Measurements from ENCODE around the gene PGK2.
"Not testable (repeated sequence)": the region's sequence is repeated elsewhere in the genome, so short reads cannot be mapped to it uniquely, and the experiment has no call there.

PGK2 gene

DNA sequence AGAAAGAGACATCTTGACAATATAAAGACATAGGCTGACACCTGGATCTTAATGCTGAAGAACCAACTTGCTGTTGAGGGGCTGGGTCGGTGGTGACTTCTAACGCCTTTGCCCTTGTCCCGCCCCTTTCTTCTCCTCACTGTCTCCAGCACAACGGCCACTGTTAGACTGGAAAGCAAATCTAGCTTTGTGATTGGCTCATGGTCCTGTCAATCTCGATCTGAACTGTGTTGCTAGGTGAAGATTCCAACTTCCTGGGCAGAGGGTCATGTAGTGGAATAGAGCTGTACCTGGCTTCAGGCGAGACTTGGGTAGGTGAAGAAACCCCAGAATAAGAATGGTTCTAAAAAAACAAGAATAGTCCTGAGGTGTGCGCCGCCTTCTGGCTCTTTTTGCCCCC lies at the start of gene PGK2:
TSS of gene PGK2 (minus strand) at position 110 of the 400 bp plus-strand sequence. CDS start at position 12, 98 bp downstream.
- no peak for DNase-seq

DNA sequence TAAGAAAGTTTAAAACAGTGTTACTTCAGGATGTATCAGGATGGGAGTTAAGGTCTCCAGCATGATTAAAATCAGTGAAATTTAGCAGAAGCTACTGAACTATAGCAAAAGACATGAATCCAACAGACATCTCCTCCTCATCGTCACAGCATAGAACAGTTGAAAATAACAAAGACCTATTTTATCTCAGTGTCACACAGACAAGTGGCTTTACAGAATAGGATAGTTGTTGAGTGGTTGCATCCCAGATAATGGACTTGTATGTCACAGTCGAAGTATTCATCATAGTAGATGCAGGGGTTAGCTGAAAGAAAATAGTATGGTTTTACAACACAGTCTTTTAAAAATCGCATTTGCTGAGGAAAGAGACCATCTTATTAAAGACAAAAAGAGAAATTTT lies 48.1 kb upstream of the PGK2 start:
- DNase-seq, result no peak

- DNase-seq, result no peak
Measured at GRCh38 chr6:49833386-49833785, 46.3 kb upstream of the PGK2 start.

- no peak for DNase-seq
Measured at GRCh38 chr6:49826743-49827406, 39.8 kb upstream of the PGK2 start.

DNA sequence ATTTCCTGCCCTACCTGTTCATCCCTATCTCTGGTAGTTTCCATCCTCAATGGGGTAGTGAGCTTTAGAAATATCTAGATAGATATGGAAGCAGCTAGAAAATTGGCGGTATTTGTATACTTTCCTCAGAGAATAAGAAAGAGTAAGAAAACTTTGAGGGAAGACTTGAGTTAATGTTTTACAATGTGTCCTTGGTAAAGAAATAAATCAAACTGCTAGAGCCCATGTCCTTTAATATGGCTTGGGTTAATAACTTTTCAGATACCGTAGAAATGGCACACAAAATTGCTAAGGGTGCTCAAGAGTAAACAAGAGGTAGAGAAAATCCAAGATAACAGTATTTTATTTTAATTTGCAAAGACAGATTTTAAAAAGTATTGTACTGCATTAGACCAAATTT lies 28.1 kb upstream of the PGK2 start:
- no peak for DNase-seq

- no peak for DNase-seq
Measured at GRCh38 chr6:49813248-49813647, 26.2 kb upstream of the PGK2 start.

- DNase-seq, result no peak
Measured at GRCh38 chr6:49806145-49806544, 19.1 kb upstream of the PGK2 start.

- DNase-seq, result no peak
Measured at GRCh38 chr6:49805246-49805645, 18.2 kb upstream of the PGK2 start.

DNA sequence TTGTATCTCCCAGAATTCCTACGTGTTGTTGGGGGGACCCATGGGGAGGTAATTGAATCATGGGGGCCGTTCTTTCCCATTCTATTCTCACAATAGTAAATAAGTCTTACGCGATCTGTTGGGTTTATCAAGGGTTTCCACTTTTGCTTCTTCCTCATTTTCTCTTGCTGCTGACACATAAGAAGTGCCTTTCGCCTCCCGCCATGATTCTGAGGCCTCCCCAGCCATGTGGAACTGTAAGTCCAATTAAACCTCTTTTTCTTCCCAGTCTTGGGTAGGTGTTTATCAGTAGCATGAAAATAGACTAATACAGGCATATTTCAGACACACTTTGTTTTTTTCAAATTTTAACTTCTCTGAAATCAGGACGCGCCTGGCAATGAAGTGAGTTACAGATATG lies 14.4 kb upstream of the PGK2 start:
- no peak for DNase-seq

- no peak for DNase-seq
Measured at GRCh38 chr6:49799090-49799489, 12.0 kb upstream of the PGK2 start.

DNA sequence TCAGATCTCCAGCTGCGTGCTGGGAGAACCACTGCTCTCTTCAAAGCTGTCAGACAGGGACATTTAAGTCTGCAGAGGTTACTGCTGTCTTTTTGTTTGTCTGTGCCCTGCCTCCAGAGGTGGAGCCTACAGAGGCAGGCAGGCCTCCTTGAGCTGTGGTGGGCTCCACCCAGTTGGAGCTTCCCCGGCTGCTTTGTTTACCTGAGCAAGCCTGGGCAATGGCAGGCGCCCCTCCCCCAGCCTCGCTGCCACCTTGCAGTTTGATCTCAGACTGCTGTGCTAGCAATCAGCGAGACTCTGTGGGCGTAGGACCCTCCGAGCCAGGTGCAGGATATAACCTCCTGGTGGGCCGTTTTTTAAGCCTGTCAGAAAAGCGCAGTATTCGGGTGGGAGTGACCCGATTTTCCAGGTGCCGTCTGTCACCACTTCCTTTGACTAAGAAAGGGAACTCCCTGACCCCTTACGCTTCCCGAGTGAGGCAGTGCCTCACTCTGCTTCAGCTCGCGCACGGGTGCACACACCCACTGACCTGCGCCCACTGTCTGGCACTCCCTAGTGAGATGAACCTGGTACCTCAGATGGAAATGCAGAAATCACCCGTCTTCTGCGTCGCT lies 9.9 kb upstream of the PGK2 start:
- not testable (repeated sequence) for DNase-seq

DNA sequence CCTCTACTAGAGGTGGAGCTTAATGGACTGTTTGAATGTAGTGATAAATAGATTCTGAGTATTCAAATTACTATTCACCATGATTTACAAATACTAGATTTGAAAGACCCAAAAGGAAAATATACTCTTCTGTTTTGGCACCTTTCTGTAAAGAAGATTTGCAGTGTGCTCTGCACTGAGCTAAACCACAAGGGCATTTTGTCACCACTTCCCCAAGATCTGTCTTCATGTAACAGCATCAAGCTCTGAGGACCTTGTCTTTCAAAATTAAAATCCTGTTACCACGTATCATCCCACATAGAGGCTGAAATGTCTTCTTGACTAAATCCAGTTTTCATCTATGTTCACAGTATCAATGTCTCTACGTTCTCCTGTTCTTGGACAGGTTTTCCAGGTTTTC lies 3.3 kb upstream of the PGK2 start:
- DNase-seq, result no peak

GRCh38 chr6:49784272-49784671 lies 2.8 kb downstream of the PGK2 start:
- DNase-seq, result no peak

GRCh38 chr6:49782725-49783124 lies 4.4 kb downstream of the PGK2 start:
- DNase-seq, result no peak

DNA sequence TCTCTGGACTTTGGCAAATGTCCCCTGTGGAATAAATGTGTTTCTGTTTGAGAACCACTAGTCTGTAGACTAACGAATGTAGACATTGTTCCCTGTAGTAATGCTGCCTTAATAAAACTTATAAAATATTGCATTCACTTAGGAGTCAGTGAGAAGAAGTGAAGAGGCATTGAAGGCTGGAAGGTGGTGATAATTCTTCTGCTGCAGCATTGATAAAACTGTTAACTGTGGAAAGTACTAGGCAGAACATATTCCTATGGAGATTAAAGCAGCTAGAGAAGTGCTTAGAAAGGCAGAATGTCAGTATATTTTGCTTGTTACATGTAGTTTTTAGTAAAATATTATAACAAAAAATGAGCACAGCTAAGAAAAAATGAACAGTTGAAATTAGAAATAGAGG lies 4.8 kb downstream of the PGK2 start:
- DNase-seq, result no peak

- no peak for DNase-seq
Measured at GRCh38 chr6:49776444-49776843, 10.6 kb downstream of the PGK2 start.

- DNase-seq, result no peak
Measured at GRCh38 chr6:49775043-49775442, 12.0 kb downstream of the PGK2 start.

- no peak for DNase-seq
Measured at GRCh38 chr6:49772285-49772684, 14.8 kb downstream of the PGK2 start.

GRCh38 chr6:49766762-49767161 lies 20.3 kb downstream of the PGK2 start:
- DNase-seq, result no peak

GRCh38 chr6:49764571-49765236 lies 22.4 kb downstream of the PGK2 start:
- DNase-seq, result no peak

- DNase-seq, result no peak
Measured at GRCh38 chr6:49744259-49744658, 42.8 kb downstream of the PGK2 start, which contains the start of gene CRISP3. CRISP3 (minus strand) TSS chr6:49744388; CDS start chr6:49744367, 21 bp downstream.

GRCh38 chr6:49743429-49743828 lies 43.7 kb downstream of the PGK2 start:
- DNase-seq, result no peak

GRCh38 chr6:49739423-49739822 lies 47.7 kb downstream of the PGK2 start:
- DNase-seq, result no peak

DNA sequence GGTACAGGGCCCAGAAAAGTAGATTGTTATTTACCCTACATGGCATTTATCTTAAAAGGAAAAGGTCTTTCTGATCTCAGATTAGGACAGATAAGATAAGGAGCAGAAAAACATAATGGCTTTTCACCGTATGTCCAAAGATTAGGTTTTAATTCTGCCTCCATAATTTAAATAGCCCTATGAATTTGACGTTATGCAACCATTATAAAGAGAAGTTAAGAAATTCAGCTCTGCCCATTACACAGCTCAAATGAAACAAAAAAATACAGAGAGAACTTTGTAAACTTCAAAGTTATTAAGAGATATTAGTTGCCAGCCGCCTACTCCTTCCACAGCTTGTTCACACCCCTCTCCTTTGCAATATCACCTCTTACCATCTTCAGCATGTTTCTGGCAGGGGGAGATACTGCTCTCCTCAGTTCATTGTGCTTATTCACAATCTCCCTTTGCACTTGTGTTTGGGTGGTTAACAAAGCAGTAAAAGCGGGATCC lies 51.0 kb downstream of the PGK2 start:
- no peak for DNase-seq

Data from CD4-positive, alpha-beta T cell treated with Interleukin-17A for 1 hour (primary cell).